Neural cell (in vitro differentiated cells): ENCODE measurements around the gene HSPB3.

Experiments
- TF ChIP-seq, protein P1 (sequence below): fragments of 450-650 bp; IDR thresholded peaks from 2 replicates; pipeline ENCODE4 v1.5.1; 2014; ENCODE audit warnings: antibody characterized with exemption, mild to moderate bottlenecking, moderate library complexity; ENCODE audit not compliant: poor library complexity, severe bottlenecking
- TF ChIP-seq, protein P2 (sequence below): IDR thresholded peaks from 2 replicates; pipeline ENCODE4 v1.6.1; 2012; ENCODE audit warnings: borderline replicate concordance

DNA sequence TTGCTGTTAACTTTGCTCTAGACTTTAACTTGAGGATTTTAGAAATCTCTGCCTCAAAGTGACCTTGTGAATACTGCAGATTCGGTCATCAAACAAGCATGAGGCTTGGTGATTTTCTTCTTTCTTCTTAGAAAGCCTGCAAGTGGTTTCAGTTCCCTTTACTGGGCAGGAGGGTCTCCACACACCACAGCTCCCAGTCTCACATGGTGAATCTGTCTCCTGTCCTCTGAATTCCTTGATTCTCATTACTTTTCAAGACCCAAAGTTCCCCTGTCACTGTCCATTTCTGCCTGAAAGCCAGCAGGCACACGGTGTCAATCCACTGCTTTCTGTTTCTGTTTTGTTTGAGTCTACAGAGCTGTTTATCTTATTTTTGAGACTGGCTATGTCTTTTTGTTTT lies 14.1 kb downstream of the HSPB3 start:
- TF ChIP-seq, protein P1, sequence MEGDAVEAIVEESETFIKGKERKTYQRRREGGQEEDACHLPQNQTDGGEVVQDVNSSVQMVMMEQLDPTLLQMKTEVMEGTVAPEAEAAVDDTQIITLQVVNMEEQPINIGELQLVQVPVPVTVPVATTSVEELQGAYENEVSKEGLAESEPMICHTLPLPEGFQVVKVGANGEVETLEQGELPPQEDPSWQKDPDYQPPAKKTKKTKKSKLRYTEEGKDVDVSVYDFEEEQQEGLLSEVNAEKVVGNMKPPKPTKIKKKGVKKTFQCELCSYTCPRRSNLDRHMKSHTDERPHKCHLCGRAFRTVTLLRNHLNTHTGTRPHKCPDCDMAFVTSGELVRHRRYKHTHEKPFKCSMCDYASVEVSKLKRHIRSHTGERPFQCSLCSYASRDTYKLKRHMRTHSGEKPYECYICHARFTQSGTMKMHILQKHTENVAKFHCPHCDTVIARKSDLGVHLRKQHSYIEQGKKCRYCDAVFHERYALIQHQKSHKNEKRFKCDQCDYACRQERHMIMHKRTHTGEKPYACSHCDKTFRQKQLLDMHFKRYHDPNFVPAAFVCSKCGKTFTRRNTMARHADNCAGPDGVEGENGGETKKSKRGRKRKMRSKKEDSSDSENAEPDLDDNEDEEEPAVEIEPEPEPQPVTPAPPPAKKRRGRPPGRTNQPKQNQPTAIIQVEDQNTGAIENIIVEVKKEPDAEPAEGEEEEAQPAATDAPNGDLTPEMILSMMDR = no peak
- TF ChIP-seq, protein P2, sequence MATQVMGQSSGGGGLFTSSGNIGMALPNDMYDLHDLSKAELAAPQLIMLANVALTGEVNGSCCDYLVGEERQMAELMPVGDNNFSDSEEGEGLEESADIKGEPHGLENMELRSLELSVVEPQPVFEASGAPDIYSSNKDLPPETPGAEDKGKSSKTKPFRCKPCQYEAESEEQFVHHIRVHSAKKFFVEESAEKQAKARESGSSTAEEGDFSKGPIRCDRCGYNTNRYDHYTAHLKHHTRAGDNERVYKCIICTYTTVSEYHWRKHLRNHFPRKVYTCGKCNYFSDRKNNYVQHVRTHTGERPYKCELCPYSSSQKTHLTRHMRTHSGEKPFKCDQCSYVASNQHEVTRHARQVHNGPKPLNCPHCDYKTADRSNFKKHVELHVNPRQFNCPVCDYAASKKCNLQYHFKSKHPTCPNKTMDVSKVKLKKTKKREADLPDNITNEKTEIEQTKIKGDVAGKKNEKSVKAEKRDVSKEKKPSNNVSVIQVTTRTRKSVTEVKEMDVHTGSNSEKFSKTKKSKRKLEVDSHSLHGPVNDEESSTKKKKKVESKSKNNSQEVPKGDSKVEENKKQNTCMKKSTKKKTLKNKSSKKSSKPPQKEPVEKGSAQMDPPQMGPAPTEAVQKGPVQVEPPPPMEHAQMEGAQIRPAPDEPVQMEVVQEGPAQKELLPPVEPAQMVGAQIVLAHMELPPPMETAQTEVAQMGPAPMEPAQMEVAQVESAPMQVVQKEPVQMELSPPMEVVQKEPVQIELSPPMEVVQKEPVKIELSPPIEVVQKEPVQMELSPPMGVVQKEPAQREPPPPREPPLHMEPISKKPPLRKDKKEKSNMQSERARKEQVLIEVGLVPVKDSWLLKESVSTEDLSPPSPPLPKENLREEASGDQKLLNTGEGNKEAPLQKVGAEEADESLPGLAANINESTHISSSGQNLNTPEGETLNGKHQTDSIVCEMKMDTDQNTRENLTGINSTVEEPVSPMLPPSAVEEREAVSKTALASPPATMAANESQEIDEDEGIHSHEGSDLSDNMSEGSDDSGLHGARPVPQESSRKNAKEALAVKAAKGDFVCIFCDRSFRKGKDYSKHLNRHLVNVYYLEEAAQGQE = no peak
